AG04450 (cell line): Measurements from ENCODE around the gene PIGL. TPM values are rescaled to one million over a fixed set of nuclear protein-coding genes. Genes with fewer than 3 reads are reported as not detected.

Experiments used
- CTCF ChIA-PET: fragments of 300-600, 350-600 bp; formaldehyde crosslinking; extraction: SDS; loops from one replicate; lab custom pipeline; 2022; ENCODE audit warnings: antibody characterized with exemption, inconsistent platforms; lab: Charles Lee
- POLR2A ChIA-PET: fragments of 350-600 bp; formaldehyde crosslinking; extraction: SDS; loops from one replicate; lab custom pipeline; 2021; ENCODE audit warnings: antibody characterized with exemption, inconsistent platforms; lab: Yijun Ruan, JAX
- DNase-seq: peaks from one replicate; pipeline ENCODE4 v3.0.0-alpha.2; 2011; ENCODE audit warnings: low read depth, low spot score
- H3K27ac ChIP-seq: one replicate; pipeline ENCODE4 v1.5.1; 2012; ENCODE audit warnings: low read depth, low read length, control low read depth
- H3K27me3 ChIP-seq: one replicate; pipeline ENCODE4 v1.6.0; 2012; ENCODE audit warnings: low read length; ENCODE audit not compliant: control insufficient read depth, insufficient read depth
- H3K4me3 ChIP-seq: 2 replicates; pipeline ENCODE4 v1.5.1; 2011; ENCODE audit warnings: mild to moderate bottlenecking, low read depth, low read length, control low read depth
- H3K9me3 ChIP-seq: 2 replicates; pipeline ENCODE4 v1.5.1; 2012; ENCODE audit warnings: low read length; ENCODE audit not compliant: control insufficient read depth, insufficient read depth
- polyA plus RNA-seq: library from polyadenylated mRNA; depleted of rRNA; stranded (reverse); fragments of >200 nt; gene quantifications from 2 replicates; pipeline ENCODE4 v1.2.3, GENCODE V29; 2011
- TF ChIP-seq, protein P1 (sequence below): IDR thresholded peaks from 2 replicates; pipeline ENCODE4 v1.5.1; 2011; ENCODE audit warnings: low read depth, low read length, control low read depth, inconsistent platforms

The PIGL gene
- polyA plus RNA-seq, 1 experiment = 16.5 TPM

DNA sequence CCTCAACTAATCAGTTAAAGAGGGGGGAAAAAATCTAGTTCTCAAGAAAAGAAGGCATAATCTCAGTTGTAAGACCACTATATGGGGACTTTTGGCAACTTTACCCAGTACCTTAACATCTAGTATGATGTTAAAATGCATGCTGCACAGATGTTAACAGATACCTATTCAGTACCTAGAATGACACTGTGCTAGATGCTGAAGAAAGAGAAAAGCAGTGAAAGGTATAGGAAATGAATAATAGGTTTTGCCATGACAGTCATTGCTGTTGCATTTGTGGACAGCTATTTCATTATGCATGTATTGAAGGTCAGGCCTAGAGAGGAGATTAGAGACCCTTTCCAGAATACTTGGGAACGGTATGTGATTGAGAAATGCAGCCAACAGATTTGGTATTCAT is 34.5 kb downstream of the PIGL start:
- POLR2A ChIA-PET = interaction anchor here (0.5 kb wide), 1 partner anchor 12 kb away, joined by 8 read pairs; no protein-coding TSS in a partner anchor
- H3K9me3 ChIP-seq = no peaks in the 10 kb centered on the region
- CTCF ChIA-PET = interaction anchor here (0.7 to 1.5 kb wide), 2 partner anchors 81 to 112 kb away, joined by 3 read pairs; no protein-coding TSS in a partner anchor
- H3K4me3 ChIP-seq = no peak overlapping the region
- no peak overlapping the region for H3K27ac ChIP-seq
- TF ChIP-seq, protein P1, sequence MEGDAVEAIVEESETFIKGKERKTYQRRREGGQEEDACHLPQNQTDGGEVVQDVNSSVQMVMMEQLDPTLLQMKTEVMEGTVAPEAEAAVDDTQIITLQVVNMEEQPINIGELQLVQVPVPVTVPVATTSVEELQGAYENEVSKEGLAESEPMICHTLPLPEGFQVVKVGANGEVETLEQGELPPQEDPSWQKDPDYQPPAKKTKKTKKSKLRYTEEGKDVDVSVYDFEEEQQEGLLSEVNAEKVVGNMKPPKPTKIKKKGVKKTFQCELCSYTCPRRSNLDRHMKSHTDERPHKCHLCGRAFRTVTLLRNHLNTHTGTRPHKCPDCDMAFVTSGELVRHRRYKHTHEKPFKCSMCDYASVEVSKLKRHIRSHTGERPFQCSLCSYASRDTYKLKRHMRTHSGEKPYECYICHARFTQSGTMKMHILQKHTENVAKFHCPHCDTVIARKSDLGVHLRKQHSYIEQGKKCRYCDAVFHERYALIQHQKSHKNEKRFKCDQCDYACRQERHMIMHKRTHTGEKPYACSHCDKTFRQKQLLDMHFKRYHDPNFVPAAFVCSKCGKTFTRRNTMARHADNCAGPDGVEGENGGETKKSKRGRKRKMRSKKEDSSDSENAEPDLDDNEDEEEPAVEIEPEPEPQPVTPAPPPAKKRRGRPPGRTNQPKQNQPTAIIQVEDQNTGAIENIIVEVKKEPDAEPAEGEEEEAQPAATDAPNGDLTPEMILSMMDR = no peak
- no peak for DNase-seq
- no peaks in the 10 kb centered on the region for H3K27me3 ChIP-seq

DNA sequence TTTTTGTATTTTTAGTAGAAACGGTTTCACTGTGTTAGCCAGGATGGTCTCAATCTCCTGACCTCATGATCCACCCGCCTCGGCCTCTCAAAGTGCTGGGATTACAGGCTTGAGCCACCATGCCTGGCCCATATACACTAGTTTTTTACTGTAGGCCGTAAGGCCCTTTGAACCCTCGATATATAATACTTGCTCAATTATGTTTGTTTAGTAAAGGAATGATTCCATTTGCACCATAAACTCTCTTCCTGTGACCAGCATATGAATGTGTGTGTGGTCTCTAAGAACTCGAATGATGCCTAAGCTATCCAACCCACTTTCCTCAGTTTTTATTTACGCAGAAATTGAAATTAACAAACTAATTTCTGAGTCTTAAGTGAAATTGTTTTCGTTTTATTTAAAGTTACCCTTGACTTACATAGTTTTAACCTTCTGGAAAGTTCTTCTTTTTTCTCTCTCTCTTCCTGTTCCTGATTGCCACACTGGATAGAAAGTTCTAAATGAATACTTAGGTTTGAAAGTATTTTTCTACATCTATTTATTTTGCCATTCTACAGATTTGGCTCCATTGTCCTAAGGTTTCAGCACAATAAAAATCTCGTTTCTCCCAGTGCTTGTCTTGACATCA is 37.9 kb downstream of the PIGL start:
- TF ChIP-seq, protein P1 = no peak
- POLR2A ChIA-PET = no interaction called here
- no peak overlapping the region for H3K27ac ChIP-seq
- H3K27me3 ChIP-seq = no peaks in the 10 kb centered on the region
- no peak overlapping the region for H3K4me3 ChIP-seq
- no peak for DNase-seq
- peaks cover 4% of the 10 kb centered on the region for H3K9me3 ChIP-seq
- CTCF ChIA-PET = interaction anchor here (0.6 to 1.6 kb wide), 2 partner anchors 32 to 109 kb away, joined by 4 to 8 read pairs; no protein-coding TSS in a partner anchor

DNA sequence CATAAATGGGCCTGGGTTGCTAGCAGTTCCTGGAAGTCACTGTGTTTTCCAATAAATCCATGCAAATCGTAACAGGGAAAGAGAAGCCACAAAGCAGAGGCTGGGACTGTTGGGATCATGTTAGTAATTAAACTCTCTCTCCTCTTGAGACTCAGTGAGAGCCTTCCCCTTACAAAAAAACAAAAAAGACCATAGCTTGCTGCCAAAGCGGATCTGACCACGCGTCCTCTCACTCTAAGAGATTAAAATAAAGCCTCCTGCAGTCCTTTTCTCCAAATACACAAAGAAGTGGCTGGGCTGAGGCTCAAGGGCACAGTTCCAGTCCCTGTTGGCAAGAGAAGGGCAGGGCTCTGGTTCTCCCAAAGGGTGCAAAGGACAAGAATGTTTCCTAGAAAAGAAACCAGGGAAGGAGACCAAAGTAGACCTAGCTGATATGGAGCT is 38.5 kb downstream of the PIGL start:
- CTCF ChIA-PET = interaction anchor here (0.6 to 1.6 kb wide), 2 partner anchors 33 to 108 kb away, joined by 4 to 8 read pairs; no protein-coding TSS in a partner anchor
- POLR2A ChIA-PET = no interaction called here
- DNase-seq = no peak
- peak overlapping the region; percentile 1 for H3K4me3 ChIP-seq
- H3K27ac ChIP-seq = peak overlapping the region; percentile 42
- H3K27me3 ChIP-seq = no peaks in the 10 kb centered on the region
- TF ChIP-seq, protein P1 = no peak
- peaks cover 8% of the 10 kb centered on the region for H3K9me3 ChIP-seq

DNA sequence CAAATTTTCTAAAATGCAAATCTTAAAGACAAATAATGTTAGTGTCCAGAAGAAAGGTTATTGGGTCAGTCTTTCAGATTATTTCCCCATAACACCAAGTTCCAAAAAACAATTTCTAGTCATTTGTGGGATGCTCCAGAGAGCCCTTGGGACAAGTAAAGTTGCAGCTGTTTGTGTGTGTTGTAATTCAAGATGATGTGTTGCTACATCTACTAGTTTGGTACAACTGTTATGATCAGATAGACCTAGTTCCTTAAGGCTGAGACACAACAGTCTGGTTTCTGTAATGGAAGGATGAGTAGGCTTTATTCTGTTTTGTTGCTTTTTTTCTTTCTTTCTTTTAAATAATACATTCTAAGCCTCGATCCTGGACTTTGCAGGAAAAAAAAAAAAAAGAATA is 41.9 kb downstream of the PIGL start:
- POLR2A ChIA-PET = interaction anchor here (1.3 kb wide), 1 partner anchor 180 kb away, joined by 3 read pairs; no protein-coding TSS in a partner anchor
- no peak overlapping the region for H3K27ac ChIP-seq
- peaks cover 8% of the 10 kb centered on the region for H3K9me3 ChIP-seq
- H3K27me3 ChIP-seq = no peaks in the 10 kb centered on the region
- CTCF ChIA-PET = no interaction called here
- TF ChIP-seq, protein P1 = no peak
- no peak for DNase-seq
- no peak overlapping the region for H3K4me3 ChIP-seq

DNA sequence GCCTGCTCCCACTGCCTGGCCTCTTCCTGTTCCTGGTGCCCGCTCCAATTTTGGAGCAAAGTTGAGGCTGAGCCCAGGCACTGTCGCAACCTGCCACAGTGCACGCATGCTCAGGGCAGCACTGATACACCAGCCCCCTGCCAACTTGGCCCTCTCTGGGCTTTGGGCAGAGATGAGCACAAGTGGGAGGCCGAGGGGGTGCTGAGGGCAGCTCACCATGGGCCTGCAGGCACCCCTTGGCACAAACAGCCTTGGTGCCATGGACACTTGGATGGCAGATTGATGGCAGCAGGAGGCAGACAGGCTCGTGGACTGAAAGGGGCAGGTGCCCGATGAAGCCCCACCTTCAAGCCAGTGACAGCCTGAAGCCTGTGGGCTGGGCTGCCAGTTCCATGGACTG is 42.9 kb downstream of the PIGL start:
- H3K9me3 ChIP-seq = peaks cover 8% of the 10 kb centered on the region
- H3K4me3 ChIP-seq = no peak overlapping the region
- ChIA-PET POLR2A (interaction anchor here (0.6 kb wide), 1 partner anchor 125 kb away, joined by 13 read pairs; no protein-coding TSS in a partner anchor), CTCF (interaction anchor here (0.8 kb wide), 1 partner anchor 165 kb away, joined by 3 read pairs; no protein-coding TSS in a partner anchor)
- no peaks in the 10 kb centered on the region for H3K27me3 ChIP-seq
- TF ChIP-seq, protein P1 = no peak
- no peak for DNase-seq
- H3K27ac ChIP-seq = no peak overlapping the region
